Mesendoderm (in vitro differentiated cells): Measurements from ENCODE around the gene ZBED5.
"Not testable (repeated sequence)": the region's sequence is repeated elsewhere in the genome, so short reads cannot be mapped to it uniquely, and the experiment has no call there.

Experiments
- DNase-seq: peaks from one replicate; pipeline ENCODE4 v3.0.0; 2013
- H2AK5ac ChIP-seq: 2 replicates; pipeline ENCODE4 v1.6.1; 2013; ENCODE audit warnings: low read length, inconsistent platforms
- H2BK120ac ChIP-seq: 2 replicates; pipeline ENCODE4 v1.6.1; 2013; ENCODE audit warnings: low read depth, mild to moderate bottlenecking, low read length, moderate library complexity, mixed read lengths
- H2BK15ac ChIP-seq: replicated peaks from 2 replicates; pipeline ENCODE4 v1.6.1; 2013; ENCODE audit warnings: low read depth, mild to moderate bottlenecking, moderate library complexity
- H2BK5ac ChIP-seq: 2 replicates; pipeline ENCODE4 v1.6.1; 2013; ENCODE audit warnings: low read length, inconsistent platforms
- H3K18ac ChIP-seq: 2 replicates; pipeline ENCODE4 v1.6.1; 2013; ENCODE audit warnings: mild to moderate bottlenecking, low read length, mixed read lengths
- H3K23ac ChIP-seq: one replicate; pipeline ENCODE4 v1.6.1; 2013; ENCODE audit warnings: low read length
- H3K27ac ChIP-seq: 2 replicates; pipeline ENCODE4 v1.5.1; 2013; ENCODE audit warnings: low read depth, mild to moderate bottlenecking, inconsistent platforms, low read length, moderate library complexity
- H3K27me3 ChIP-seq: 2 replicates; pipeline ENCODE4 v1.6.1; 2013; ENCODE audit warnings: low read length, control low read depth, mild to moderate bottlenecking, inconsistent platforms; ENCODE audit not compliant: insufficient read depth, poor library complexity
- H3K36me3 ChIP-seq: 2 replicates; pipeline ENCODE4 v1.6.1; 2013; ENCODE audit warnings: low read length, inconsistent platforms; ENCODE audit not compliant: control insufficient read depth, insufficient read depth
- H3K4ac ChIP-seq: one replicate; pipeline ENCODE4 v1.6.1; 2013; ENCODE audit warnings: low read depth, mild to moderate bottlenecking, low read length, moderate library complexity
- H3K4me1 ChIP-seq: 2 replicates; pipeline ENCODE4 v1.6.1; 2013; ENCODE audit warnings: low read depth, low read length, inconsistent platforms; ENCODE audit not compliant: control insufficient read depth
- H3K4me2 ChIP-seq: 2 replicates; pipeline ENCODE4 v1.6.1; 2013; ENCODE audit warnings: low read length
- H3K4me3 ChIP-seq: 2 replicates; pipeline ENCODE4 v1.5.1; 2013; ENCODE audit warnings: mild to moderate bottlenecking, low read length
- H3K56ac ChIP-seq: one replicate; pipeline ENCODE4 v1.6.1; 2013; ENCODE audit warnings: low read length
- H3K79me1 ChIP-seq: 2 replicates; pipeline ENCODE4 v1.6.1; 2013; ENCODE audit warnings: low read length, inconsistent platforms
- H3K79me2 ChIP-seq: 2 replicates; pipeline ENCODE4 v1.6.1; 2013; ENCODE audit warnings: mild to moderate bottlenecking, low read length; ENCODE audit not compliant: control insufficient read depth, insufficient read depth
- H3K9ac ChIP-seq: 2 replicates; pipeline ENCODE4 v1.6.1; 2013; ENCODE audit warnings: low read length, inconsistent platforms
- H4K5ac ChIP-seq: one replicate; pipeline ENCODE4 v1.6.1; 2013; ENCODE audit warnings: low read length
- H4K8ac ChIP-seq: one replicate; pipeline ENCODE4 v1.6.1; 2013; ENCODE audit warnings: low read depth, mild to moderate bottlenecking, control low read depth, low read length, moderate library complexity
- WGBS: extraction: QIAGEN DNeasy Blood & Tissue Kit; methylation state at CpG from one replicate; pipeline ENCODE4 v1.1.7; 2013; ENCODE audit warnings: low lambda C conversion rate, missing lambda C conversion rate; ENCODE audit not compliant: insufficient coverage; ENCODE audit errors: extremely low coverage; 5-methylcytosine and 5-hydroxymethylcytosine counted together

Gene ZBED5

GRCh38 chr11:10893714-10894151 lies 35.9 kb upstream of the ZBED5 start:
- Histone ChIP-seq H2AK5ac (no peak overlapping the region), H2BK15ac (no peak overlapping the region), H3K4me2 (no peak overlapping the region), H4K5ac (no peak overlapping the region), H3K18ac (no peak overlapping the region), H3K4me3 (no peak overlapping the region), H3K9ac (no peak overlapping the region), H3K56ac (no peak overlapping the region), H3K4ac (no peak overlapping the region), H3K27me3 (no peaks in the 10 kb centered on the region), H2BK120ac (no peak overlapping the region), H3K79me1 (no peaks in the 10 kb centered on the region), H3K79me2 (no peaks in the 10 kb centered on the region), H4K8ac (no peak overlapping the region), H2BK5ac (no peak overlapping the region), H3K36me3 (no peaks in the 10 kb centered on the region), H3K27ac (no peak overlapping the region), H3K4me1 (no peaks in the 10 kb centered on the region), H3K23ac (no peak overlapping the region)
- DNase-seq = no peak

GRCh38 chr11:10892250-10892649 lies 34.4 kb upstream of the ZBED5 start:
- Histone ChIP-seq H2BK120ac (no peak overlapping the region), H3K4me2 (no peak overlapping the region), H4K5ac (no peak overlapping the region), H3K4ac (no peak overlapping the region), H3K18ac (no peak overlapping the region), H3K4me3 (no peak overlapping the region), H3K79me1 (no peaks in the 10 kb centered on the region), H3K4me1 (no peaks in the 10 kb centered on the region), H3K27ac (no peak overlapping the region), H3K56ac (no peak overlapping the region), H2BK15ac (no peak overlapping the region), H3K27me3 (no peaks in the 10 kb centered on the region), H2BK5ac (no peak overlapping the region), H3K9ac (no peak overlapping the region), H4K8ac (no peak overlapping the region), H3K23ac (no peak overlapping the region), H3K36me3 (no peaks in the 10 kb centered on the region), H2AK5ac (no peak overlapping the region), H3K79me2 (no peaks in the 10 kb centered on the region)
- WGBS = no CpG with 5 or more reads among the region's 2 CpGs
- no peak for DNase-seq

- WGBS = no CpG with 5 or more reads among the region's 1 CpG
- Histone ChIP-seq H3K4me2 (no peak overlapping the region), H3K36me3 (no peaks in the 10 kb centered on the region), H3K4me1 (no peaks in the 10 kb centered on the region), H3K4ac (no peak overlapping the region), H3K27me3 (no peaks in the 10 kb centered on the region), H3K27ac (no peak overlapping the region), H4K8ac (no peak overlapping the region), H3K79me2 (no peaks in the 10 kb centered on the region), H3K23ac (no peak overlapping the region), H2BK120ac (no peak overlapping the region), H2BK15ac (no peak overlapping the region), H4K5ac (no peak overlapping the region), H3K4me3 (no peak overlapping the region), H3K79me1 (no peaks in the 10 kb centered on the region), H2BK5ac (no peak overlapping the region), H2AK5ac (no peak overlapping the region), H3K18ac (no peak overlapping the region), H3K56ac (no peak overlapping the region), H3K9ac (no peak overlapping the region)
- no peak for DNase-seq
These were observed 33.4 kb upstream of the ZBED5 start for GRCh38 chr11:10891151-10891720.

GRCh38 chr11:10890083-10890482 lies 32.2 kb upstream of the ZBED5 start:
- DNase-seq, H2BK5ac ChIP-seq, H2BK15ac ChIP-seq: not testable (repeated sequence)

GRCh38 chr11:10887307-10887706 lies 29.5 kb upstream of the ZBED5 start:
- H3K18ac ChIP-seq = no peak overlapping the region
- no peak overlapping the region for H2BK5ac ChIP-seq
- no peak overlapping the region for H2BK120ac ChIP-seq
- H3K9ac ChIP-seq = no peak overlapping the region
- H3K4me1 ChIP-seq = no peaks in the 10 kb centered on the region
- H3K36me3 ChIP-seq = no peaks in the 10 kb centered on the region
- no peak overlapping the region for H4K8ac ChIP-seq
- no peak overlapping the region for H3K4me3 ChIP-seq
- no peak overlapping the region for H2AK5ac ChIP-seq
- no peak overlapping the region for H3K27ac ChIP-seq
- H3K4ac ChIP-seq = no peak overlapping the region
- DNase-seq = no peak
- no peaks in the 10 kb centered on the region for H3K27me3 ChIP-seq
- no peak overlapping the region for H4K5ac ChIP-seq
- no peaks in the 10 kb centered on the region for H3K79me2 ChIP-seq
- no peaks in the 10 kb centered on the region for H3K79me1 ChIP-seq
- no peak overlapping the region for H2BK15ac ChIP-seq
- H3K4me2 ChIP-seq = no peak overlapping the region
- H3K23ac ChIP-seq = no peak overlapping the region
- no peak overlapping the region for H3K56ac ChIP-seq

More at GRCh38 chr11:10890083-10890482, 32.2 kb upstream of the ZBED5 start:
- not testable (repeated sequence) for H2BK120ac ChIP-seq, H4K5ac ChIP-seq, H3K36me3 ChIP-seq, H3K23ac ChIP-seq, H3K79me2 ChIP-seq, H3K4ac ChIP-seq, H3K4me2 ChIP-seq, H3K27ac ChIP-seq, H2AK5ac ChIP-seq, H3K79me1 ChIP-seq, H3K56ac ChIP-seq, H3K4me1 ChIP-seq, H3K9ac ChIP-seq, H3K18ac ChIP-seq, H3K4me3 ChIP-seq, H4K8ac ChIP-seq, H3K27me3 ChIP-seq

GRCh38 chr11:10886652-10887250 lies 28.9 kb upstream of the ZBED5 start:
- Histone ChIP-seq H3K4ac (no peak overlapping the region), H3K56ac (no peak overlapping the region), H3K23ac (no peak overlapping the region), H3K9ac (no peak overlapping the region), H3K4me1 (no peaks in the 10 kb centered on the region), H3K4me3 (no peak overlapping the region), H2BK15ac (no peak overlapping the region), H2BK120ac (no peak overlapping the region), H4K5ac (no peak overlapping the region), H3K18ac (no peak overlapping the region), H3K36me3 (no peaks in the 10 kb centered on the region), H3K79me2 (no peaks in the 10 kb centered on the region), H3K4me2 (no peak overlapping the region), H2BK5ac (no peak overlapping the region), H3K79me1 (no peaks in the 10 kb centered on the region), H2AK5ac (no peak overlapping the region), H3K27me3 (no peaks in the 10 kb centered on the region), H4K8ac (no peak overlapping the region), H3K27ac (no peak overlapping the region)
- WGBS = no CpG with 5 or more reads among the region's 3 CpGs
- DNase-seq = peak; percentile 8
